HEK293 (cell line): ENCODE results near the gene P3H4.

Source experiments
- ELK4 ChIP-seq: IDR thresholded peaks from 2 replicates; pipeline ENCODE4 v1.6.1; 2011; ENCODE audit warnings: mild to moderate bottlenecking, low read depth, low read length, borderline replicate concordance
- FEZF1 ChIP-seq: fragments of 450-650 bp; formaldehyde crosslinking; IDR thresholded peaks from 2 replicates; pipeline ENCODE4 v1.5.1; 2016; ENCODE audit warnings: missing biosample characterization, missing genetic modification characterization
- HOXD13 ChIP-seq: sonication (generic); formaldehyde crosslinking; IDR thresholded peaks from 2 replicates; pipeline ENCODE4 v1.8.0; 2022; ENCODE audit warnings: missing genetic modification reagents, borderline replicate concordance
- OVOL3 ChIP-seq: fragments of 450-650 bp; formaldehyde crosslinking; IDR thresholded peaks from 2 replicates; pipeline ENCODE4 v1.5.1; 2016; ENCODE audit warnings: missing biosample characterization, missing genetic modification characterization
- PRDM2 ChIP-seq: fragments of 450-650 bp; formaldehyde crosslinking; IDR thresholded peaks from 2 replicates; pipeline ENCODE4 v1.5.1; 2016; ENCODE audit warnings: missing biosample characterization, missing genetic modification characterization, borderline replicate concordance
- SCRT2 ChIP-seq: fragments of 450-650 bp; formaldehyde crosslinking; IDR thresholded peaks from 2 replicates; pipeline ENCODE4 v1.5.1; 2016; ENCODE audit warnings: missing biosample characterization, missing genetic modification characterization
- ZBTB11 ChIP-seq: fragments of 450-650 bp; formaldehyde crosslinking; conservative IDR thresholded peaks from 2 replicates; pipeline ENCODE4 v1.5.1; 2016; ENCODE audit warnings: low read depth, missing biosample characterization, missing genetic modification characterization
- ZBTB20 ChIP-seq: fragments of 450-650 bp; formaldehyde crosslinking; IDR thresholded peaks from 2 replicates; pipeline ENCODE4 v1.5.1; 2016; ENCODE audit warnings: missing biosample characterization, missing genetic modification characterization
- ZBTB26 ChIP-seq: fragments of 450-650 bp; formaldehyde crosslinking; optimal IDR thresholded peaks from 2 replicates; pipeline ENCODE3; 2016; ENCODE audit warnings: missing biosample characterization, mild to moderate bottlenecking, missing genetic modification characterization
- ZIC2 ChIP-seq: fragments of 450-650 bp; formaldehyde crosslinking; IDR thresholded peaks from 2 replicates; pipeline ENCODE4 v1.5.1; 2016; ENCODE audit warnings: missing biosample characterization, missing genetic modification characterization
- ZNF121 ChIP-seq: fragments of 450-650 bp; formaldehyde crosslinking; IDR thresholded peaks from 2 replicates; pipeline ENCODE4 v1.5.1; 2016; ENCODE audit warnings: missing biosample characterization, missing genetic modification characterization
- ZNF175 ChIP-seq: fragments of 450-650 bp; formaldehyde crosslinking; IDR thresholded peaks from 2 replicates; pipeline ENCODE4 v1.5.1; 2016; ENCODE audit warnings: missing biosample characterization, missing genetic modification characterization
- ZNF184 ChIP-seq: fragments of 450-650 bp; IDR thresholded peaks from 2 replicates; pipeline ENCODE4 v1.5.1; 2018; ENCODE audit warnings: missing biosample characterization, mild to moderate bottlenecking, missing genetic modification characterization
- ZNF214 ChIP-seq: fragments of 450-650 bp; formaldehyde crosslinking; IDR thresholded peaks from 2 replicates; pipeline ENCODE4 v1.5.1; 2017; ENCODE audit warnings: missing biosample characterization, mild to moderate bottlenecking, missing genetic modification characterization, borderline replicate concordance
- ZNF350 ChIP-seq: fragments of 450-650 bp; formaldehyde crosslinking; IDR thresholded peaks from 2 replicates; pipeline ENCODE4 v1.5.0; 2017; ENCODE audit warnings: missing biosample characterization, mild to moderate bottlenecking, missing genetic modification characterization
- ZNF354C ChIP-seq: fragments of 450-650 bp; formaldehyde crosslinking; IDR thresholded peaks from 2 replicates; pipeline ENCODE4 v1.5.1; 2016; ENCODE audit warnings: missing biosample characterization, missing genetic modification characterization, low read depth, borderline replicate concordance
- ZNF473 ChIP-seq: fragments of 450-650 bp; formaldehyde crosslinking; IDR thresholded peaks from 2 replicates; pipeline ENCODE4 v1.5.1; 2017; ENCODE audit warnings: missing biosample characterization, missing genetic modification characterization
- ZNF510 ChIP-seq: fragments of 450-650 bp; formaldehyde crosslinking; IDR thresholded peaks from 2 replicates; pipeline ENCODE4 v1.5.1; 2018; ENCODE audit warnings: mild to moderate bottlenecking, missing genetic modification characterization, missing biosample characterization; ENCODE audit not compliant: insufficient replicate concordance
- ZNF530 ChIP-seq: fragments of 450-650 bp; formaldehyde crosslinking; IDR thresholded peaks from 2 replicates; pipeline ENCODE4 v1.5.1; 2016; ENCODE audit warnings: low read depth, missing biosample characterization, missing genetic modification characterization
- ZNF544 ChIP-seq: fragments of 450-650 bp; formaldehyde crosslinking; IDR thresholded peaks from 2 replicates; pipeline ENCODE4 v1.5.0; 2017; ENCODE audit warnings: missing biosample characterization, missing genetic modification characterization
- ZNF549 ChIP-seq: fragments of 450-650 bp; IDR thresholded peaks from 2 replicates; pipeline ENCODE4 v1.5.1; 2018; ENCODE audit warnings: missing biosample characterization, missing genetic modification characterization, mild to moderate bottlenecking, inconsistent platforms, moderate library complexity
- ZNF558 ChIP-seq: fragments of 450-650 bp; formaldehyde crosslinking; IDR thresholded peaks from 2 replicates; pipeline ENCODE4 v1.5.1; 2016; ENCODE audit warnings: missing biosample characterization, missing genetic modification characterization
- ZNF561 ChIP-seq: fragments of 450-650 bp; IDR thresholded peaks from 2 replicates; pipeline ENCODE4 v1.5.1; 2018; ENCODE audit warnings: missing biosample characterization, missing genetic modification characterization, borderline replicate concordance
- ZNF596 ChIP-seq: fragments of 450-650 bp; IDR thresholded peaks from 2 replicates; pipeline ENCODE4 v1.5.0; 2018; ENCODE audit warnings: missing biosample characterization, mild to moderate bottlenecking, missing genetic modification characterization, moderate library complexity
- ZNF660 ChIP-seq: fragments of 450-650 bp; IDR thresholded peaks from 2 replicates; pipeline ENCODE4 v1.5.1; 2018; ENCODE audit warnings: missing biosample characterization, mild to moderate bottlenecking, missing genetic modification characterization
- ZNF701 ChIP-seq: fragments of 450-650 bp; formaldehyde crosslinking; IDR thresholded peaks from 2 replicates; pipeline ENCODE4 v1.5.1; 2016; ENCODE audit warnings: missing biosample characterization, missing genetic modification characterization
- ZSCAN5A ChIP-seq: fragments of 450-650 bp; formaldehyde crosslinking; IDR thresholded peaks from 2 replicates; pipeline ENCODE4 v1.5.1; 2016; ENCODE audit warnings: missing biosample characterization, missing genetic modification characterization

The P3H4 gene

GRCh38 chr17:41811549-41812380, at the start of gene P3H4 (continued):
- TF ChIP-seq ZNF561 (tag by site-specific recombination) (peak; percentile 75; the same call in 1 of the 2 replicates), ZNF510 (tag by site-specific recombination) (no peak), FEZF1 (tag by site-specific recombination) (no peak), ZBTB20 (tag by site-specific recombination) (peak; percentile 88), ZBTB11 (tag by site-specific recombination) (peak; percentile 20), ZNF558 (tag by site-specific recombination) (no peak), SCRT2 (no peak), ZBTB26 (peak; percentile 96), ZNF701 (tag by site-specific recombination) (no peak), PRDM2 (tag by site-specific recombination) (no peak), ELK4 (no peak; the same call in 1 of the 2 replicates), ZNF544 (tag by site-specific recombination) (no peak), ZNF350 (no peak), ZNF473 (tag by site-specific recombination) (no peak), ZNF214 (tag by site-specific recombination) (no peak), ZNF354C (no peak), ZNF184 (0 out of 2 replicates have a peak, but pooled peaks have one; percentile 41), ZNF530 (no peak), OVOL3 (no peak), HOXD13 (CRISPR knock-in tag) (no peak), ZNF175 (tag by site-specific recombination) (no peak), ZIC2 (tag by site-specific recombination) (no peak; the same call in 1 of the 2 replicates), ZNF549 (tag by site-specific recombination) (no peak), ZSCAN5A (no peak), ZNF596 (0 out of 2 replicates have a peak, but pooled peaks have one; percentile 17), ZNF660 (tag by site-specific recombination) (peak; percentile 89), ZNF121 (no peak)
